ENCODE measurements around the gene KLHL35.

KLHL35 gene

DNA sequence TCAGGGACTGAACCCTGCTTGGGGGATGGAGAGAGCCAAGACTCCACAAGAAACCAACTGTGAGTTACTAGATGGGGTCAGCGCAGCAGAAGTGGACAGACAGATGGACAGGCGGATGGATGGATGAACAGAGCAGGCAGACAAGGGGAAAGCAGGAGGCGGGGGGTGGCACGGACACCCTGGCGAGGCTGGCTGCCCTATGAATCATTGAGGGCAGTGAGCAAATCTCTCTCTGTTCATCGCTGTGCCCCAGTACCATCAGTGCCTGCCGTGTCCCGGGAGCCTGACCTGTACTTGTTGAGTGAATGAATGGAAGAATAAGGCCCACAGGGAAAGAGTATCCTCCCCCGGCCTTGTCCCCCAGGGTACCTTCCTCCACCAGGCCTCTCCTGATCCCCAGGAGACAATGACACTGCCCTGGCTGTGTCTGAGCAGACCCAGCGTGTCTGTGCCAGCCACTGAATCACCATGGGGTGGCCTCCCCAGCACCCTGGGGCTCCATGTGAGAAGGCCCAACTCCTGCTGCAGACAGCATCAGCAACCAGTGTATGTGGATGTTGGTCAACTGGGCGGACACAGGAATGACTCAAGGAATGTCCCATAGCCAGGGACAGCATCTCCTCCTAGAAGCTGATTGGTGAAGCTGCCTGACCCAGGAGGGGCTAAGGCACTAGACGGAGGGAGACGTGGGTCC is 5.1 kb upstream of the KLHL35 start:
- Histone ChIP-seq H3K4me3 (replicated peaks; ENCODE audit: insufficient read depth, low read length) (no peak overlapping the region), H3K27ac (replicated peaks) (no peak overlapping the region), H3K27me3 (ENCODE audit: insufficient read depth, poor library complexity, severe bottlenecking) (peaks cover 11% of the 10 kb centered on the region)
- TF ChIP-seq, protein P1, sequence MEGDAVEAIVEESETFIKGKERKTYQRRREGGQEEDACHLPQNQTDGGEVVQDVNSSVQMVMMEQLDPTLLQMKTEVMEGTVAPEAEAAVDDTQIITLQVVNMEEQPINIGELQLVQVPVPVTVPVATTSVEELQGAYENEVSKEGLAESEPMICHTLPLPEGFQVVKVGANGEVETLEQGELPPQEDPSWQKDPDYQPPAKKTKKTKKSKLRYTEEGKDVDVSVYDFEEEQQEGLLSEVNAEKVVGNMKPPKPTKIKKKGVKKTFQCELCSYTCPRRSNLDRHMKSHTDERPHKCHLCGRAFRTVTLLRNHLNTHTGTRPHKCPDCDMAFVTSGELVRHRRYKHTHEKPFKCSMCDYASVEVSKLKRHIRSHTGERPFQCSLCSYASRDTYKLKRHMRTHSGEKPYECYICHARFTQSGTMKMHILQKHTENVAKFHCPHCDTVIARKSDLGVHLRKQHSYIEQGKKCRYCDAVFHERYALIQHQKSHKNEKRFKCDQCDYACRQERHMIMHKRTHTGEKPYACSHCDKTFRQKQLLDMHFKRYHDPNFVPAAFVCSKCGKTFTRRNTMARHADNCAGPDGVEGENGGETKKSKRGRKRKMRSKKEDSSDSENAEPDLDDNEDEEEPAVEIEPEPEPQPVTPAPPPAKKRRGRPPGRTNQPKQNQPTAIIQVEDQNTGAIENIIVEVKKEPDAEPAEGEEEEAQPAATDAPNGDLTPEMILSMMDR (IDR thresholded peaks at IDR 0.05; ENCODE audit: insufficient read depth, low read length), result no peak
- TF ChIP-seq SPI1 (IDR thresholded peaks at IDR 0.05; ENCODE audit: borderline replicate concordance, low read depth) (no peak), POLR2AphosphoS5 (IDR thresholded peaks at IDR 0.05; ENCODE audit: low read depth) (no peak), REST (IDR thresholded peaks at IDR 0.05; ENCODE audit: insufficient replicate concordance, low read depth) (no peak), GABPA (IDR thresholded peaks at IDR 0.05; ENCODE audit: low read depth) (no peak)
- DNase-seq (ENCODE audit: low read depth in 1 of 2, low spot score in 1 of 2), result no peak

DNA sequence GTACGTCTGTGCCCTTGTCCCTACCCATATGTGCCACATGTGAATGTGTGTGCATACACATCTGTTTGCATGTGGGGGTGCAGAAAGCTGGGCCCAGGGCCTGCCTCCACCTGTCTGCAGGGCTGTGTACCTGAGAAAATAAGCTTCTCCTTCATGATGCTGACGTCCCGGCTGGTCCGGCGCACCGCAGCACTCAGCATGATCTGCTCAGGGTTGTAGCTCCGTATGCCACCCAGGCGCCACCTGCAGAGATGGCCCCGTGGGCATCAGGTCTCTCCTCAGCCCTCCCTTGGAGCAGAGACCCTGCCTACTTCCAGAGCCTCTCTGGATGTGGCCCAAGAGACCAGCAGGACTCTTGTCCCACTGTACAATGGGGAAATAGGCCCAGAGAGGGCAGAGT is 3.8 kb upstream of the KLHL35 start:
- no peak for TF ChIP-seq SPI1 (IDR thresholded peaks at IDR 0.05; ENCODE audit: borderline replicate concordance, low read depth)
- TF ChIP-seq GABPA (IDR thresholded peaks at IDR 0.05; ENCODE audit: low read depth), result no peak
- TF ChIP-seq, protein P1 (IDR thresholded peaks at IDR 0.05; ENCODE audit: insufficient read depth, low read length), result no peak
- no peak for TF ChIP-seq REST (IDR thresholded peaks at IDR 0.05; ENCODE audit: insufficient replicate concordance, low read depth)
- no peak for TF ChIP-seq POLR2AphosphoS5 (IDR thresholded peaks at IDR 0.05; ENCODE audit: low read depth)
- peaks cover 23% of the 10 kb centered on the region for H3K27me3 ChIP-seq (ENCODE audit: insufficient read depth, poor library complexity, severe bottlenecking)
- no peak overlapping the region for H3K27ac ChIP-seq (replicated peaks)
- no peak overlapping the region for H3K4me3 ChIP-seq (replicated peaks; ENCODE audit: insufficient read depth, low read length)
- no peak for DNase-seq (ENCODE audit: low read depth in 1 of 2, low spot score in 1 of 2)

GRCh38 chr11:75435571-75435925 is 2.5 kb upstream of the KLHL35 start:
- Histone ChIP-seq H3K4me3 (replicated peaks; ENCODE audit: insufficient read depth, low read length) (no peak overlapping the region), H3K27ac (replicated peaks) (no peak overlapping the region), H3K27me3 (ENCODE audit: insufficient read depth, poor library complexity, severe bottlenecking) (peaks cover 35% of the 10 kb centered on the region)
- TF ChIP-seq SPI1 (IDR thresholded peaks at IDR 0.05; ENCODE audit: borderline replicate concordance, low read depth), result no peak
- TF ChIP-seq GABPA (IDR thresholded peaks at IDR 0.05; ENCODE audit: low read depth), result no peak
- TF ChIP-seq, protein P1 (IDR thresholded peaks at IDR 0.05; ENCODE audit: insufficient read depth, low read length), result no peak
- no peak for TF ChIP-seq POLR2AphosphoS5 (IDR thresholded peaks at IDR 0.05; ENCODE audit: low read depth)
- TF ChIP-seq REST (IDR thresholded peaks at IDR 0.05; ENCODE audit: insufficient replicate concordance, low read depth), result no peak
- no peak for DNase-seq (ENCODE audit: low read depth in 1 of 2, low spot score in 1 of 2)
